SK-N-MC (cell line): ENCODE results near the gene UBE4A.

ENCODE experiments used
- EZH2 ChIP-seq: fragments of 200-600 bp; sonication (generic); IDR thresholded peaks from one replicate; pipeline ENCODE4 v1.6.1; 2017; ENCODE audit warnings: antibody characterized with exemption
- POLR2AphosphoS5 ChIP-seq: IDR thresholded peaks from 2 replicates; pipeline ENCODE4 v1.6.1; 2012; ENCODE audit warnings: mild to moderate bottlenecking, low read depth, low read length, borderline replicate concordance

DNA sequence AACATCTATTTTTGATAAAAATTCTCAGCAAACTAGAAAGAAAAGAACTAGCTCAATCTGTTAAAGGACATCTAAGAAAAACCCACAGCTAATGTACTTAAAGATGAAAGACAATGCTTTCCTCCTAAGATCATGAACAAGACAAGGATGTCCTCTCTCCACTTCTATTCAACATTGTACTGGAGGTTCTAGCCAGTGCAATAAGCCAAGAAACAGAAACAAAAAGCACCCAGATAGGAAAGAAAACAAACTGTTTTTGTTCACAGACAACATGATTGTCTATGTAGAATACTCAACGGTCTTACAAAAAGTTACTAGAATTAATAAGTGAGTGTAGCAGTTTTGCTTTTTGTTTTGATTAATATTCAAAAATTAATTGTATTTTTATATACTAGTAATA is 24.7 kb upstream of the UBE4A start:
- TF ChIP-seq EZH2 = no peak
- TF ChIP-seq POLR2AphosphoS5 = no peak
